HEK293 (cell line): ENCODE data around the gene RBM18.
A peak's percentile ranks its signal among the peaks of the same experiment; 100 is the strongest.

Source experiments
- BCL6B ChIP-seq: fragments of 450-650 bp; formaldehyde crosslinking; IDR thresholded peaks from 2 replicates; pipeline ENCODE4 v1.5.1; 2017; ENCODE audit warnings: missing biosample characterization, missing genetic modification characterization
- EGR2 ChIP-seq: fragments of 450-650 bp; formaldehyde crosslinking; IDR thresholded peaks from 2 replicates; pipeline ENCODE4 v1.5.1; 2016; ENCODE audit warnings: low read depth, missing biosample characterization, missing genetic modification characterization
- GLIS1 ChIP-seq: fragments of 450-650 bp; formaldehyde crosslinking; IDR thresholded peaks from 2 replicates; pipeline ENCODE4 v1.5.1; 2016; ENCODE audit warnings: missing biosample characterization, missing genetic modification characterization
- INSM2 ChIP-seq: fragments of 450-650 bp; formaldehyde crosslinking; IDR thresholded peaks from 2 replicates; pipeline ENCODE4 v1.5.1; 2016; ENCODE audit warnings: missing biosample characterization, missing genetic modification characterization
- KLF7 ChIP-seq: fragments of 450-650 bp; formaldehyde crosslinking; IDR thresholded peaks from 2 replicates; pipeline ENCODE4 v1.5.1; 2016; ENCODE audit warnings: missing biosample characterization, missing genetic modification characterization, borderline replicate concordance
- OSR2 ChIP-seq: fragments of 450-650 bp; formaldehyde crosslinking; IDR thresholded peaks from 2 replicates; pipeline ENCODE4 v1.5.1; 2016; ENCODE audit warnings: missing biosample characterization, missing genetic modification characterization
- PATZ1 ChIP-seq: fragments of 450-650 bp; formaldehyde crosslinking; IDR thresholded peaks from 2 replicates; pipeline ENCODE4 v1.5.1; 2016; ENCODE audit warnings: missing biosample characterization, missing genetic modification characterization
- REPIN1 ChIP-seq: fragments of 450-650 bp; formaldehyde crosslinking; IDR thresholded peaks from 2 replicates; pipeline ENCODE4 v1.5.1; 2017; ENCODE audit warnings: missing biosample characterization, missing genetic modification characterization, low read depth
- SP2 ChIP-seq: fragments of 450-650 bp; formaldehyde crosslinking; IDR thresholded peaks from 2 replicates; pipeline ENCODE4 v1.5.1; 2016; ENCODE audit warnings: missing biosample characterization, missing genetic modification characterization
- TCF7L2 ChIP-seq: IDR thresholded peaks from 2 replicates; pipeline ENCODE4 v1.6.1; 2011; ENCODE audit warnings: low read depth, mild to moderate bottlenecking, inconsistent platforms, low read length, moderate library complexity, borderline replicate concordance
- TRIM28 ChIP-seq: IDR thresholded peaks from 2 replicates; pipeline ENCODE4 v1.6.1; 2011; ENCODE audit warnings: low read length, control low read depth, borderline replicate concordance
- ZBTB8A ChIP-seq: fragments of 450-650 bp; formaldehyde crosslinking; IDR thresholded peaks from 2 replicates; pipeline ENCODE4 v1.5.1; 2016; ENCODE audit warnings: missing biosample characterization, missing genetic modification characterization
- ZFP37 ChIP-seq: fragments of 450-650 bp; formaldehyde crosslinking; IDR thresholded peaks from 2 replicates; pipeline ENCODE4 v1.5.1; 2016; ENCODE audit warnings: missing biosample characterization, missing genetic modification characterization
- ZFP69B ChIP-seq: fragments of 450-650 bp; formaldehyde crosslinking; IDR thresholded peaks from 2 replicates; pipeline ENCODE4 v1.5.1; 2016; ENCODE audit warnings: missing biosample characterization, missing genetic modification characterization
- ZNF114 ChIP-seq: fragments of 450-650 bp; formaldehyde crosslinking; IDR thresholded peaks from 2 replicates; pipeline ENCODE4 v1.5.0; 2017; ENCODE audit warnings: missing biosample characterization, missing genetic modification characterization
- ZNF16 ChIP-seq: fragments of 450-650 bp; formaldehyde crosslinking; IDR thresholded peaks from 2 replicates; pipeline ENCODE4 v1.5.1; 2016; ENCODE audit warnings: low read depth, missing biosample characterization, missing genetic modification characterization
- ZNF169 ChIP-seq: fragments of 450-650 bp; formaldehyde crosslinking; IDR thresholded peaks from 2 replicates; pipeline ENCODE4 v1.5.1; 2016; ENCODE audit warnings: missing biosample characterization, missing genetic modification characterization
- ZNF184 ChIP-seq: fragments of 450-650 bp; IDR thresholded peaks from 2 replicates; pipeline ENCODE4 v1.5.1; 2018; ENCODE audit warnings: missing biosample characterization, mild to moderate bottlenecking, missing genetic modification characterization
- ZNF221 ChIP-seq: fragments of 450-650 bp; formaldehyde crosslinking; IDR thresholded peaks from 2 replicates; pipeline ENCODE4 v1.5.1; 2017; ENCODE audit warnings: missing biosample characterization, missing genetic modification characterization, borderline replicate concordance
- ZNF311 ChIP-seq: fragments of 450-650 bp; formaldehyde crosslinking; IDR thresholded peaks from 2 replicates; pipeline ENCODE4 v1.5.1; 2017; ENCODE audit warnings: missing biosample characterization, missing genetic modification characterization, borderline replicate concordance
- ZNF394 ChIP-seq: fragments of 450-650 bp; formaldehyde crosslinking; IDR thresholded peaks from 2 replicates; pipeline ENCODE4 v1.5.1; 2016; ENCODE audit warnings: missing biosample characterization, missing genetic modification characterization, mild to moderate bottlenecking, moderate library complexity, borderline replicate concordance
- ZNF433 ChIP-seq: fragments of 450-650 bp; formaldehyde crosslinking; IDR thresholded peaks from 2 replicates; pipeline ENCODE4 v1.5.1; 2016; ENCODE audit warnings: missing biosample characterization, missing genetic modification characterization, low read depth
- ZNF571 ChIP-seq: fragments of 450-650 bp; formaldehyde crosslinking; IDR thresholded peaks from 2 replicates; pipeline ENCODE4 v1.5.0; 2017; ENCODE audit warnings: missing biosample characterization, missing genetic modification characterization
- ZNF660 ChIP-seq: fragments of 450-650 bp; IDR thresholded peaks from 2 replicates; pipeline ENCODE4 v1.5.1; 2018; ENCODE audit warnings: missing biosample characterization, mild to moderate bottlenecking, missing genetic modification characterization
- ZNF664 ChIP-seq: fragments of 450-650 bp; formaldehyde crosslinking; IDR thresholded peaks from 2 replicates; pipeline ENCODE4 v1.5.1; 2016; ENCODE audit warnings: missing biosample characterization, missing genetic modification characterization
- ZNF670 ChIP-seq: fragments of 450-650 bp; formaldehyde crosslinking; IDR thresholded peaks from 2 replicates; pipeline ENCODE4 v1.5.1; 2016; ENCODE audit warnings: missing biosample characterization, missing genetic modification characterization, low read depth
- ZNF747 ChIP-seq: fragments of 450-650 bp; formaldehyde crosslinking; IDR thresholded peaks from 2 replicates; pipeline ENCODE4 v1.5.1; 2016; ENCODE audit warnings: missing biosample characterization, missing genetic modification characterization
- ZNF76 ChIP-seq: fragments of 450-650 bp; formaldehyde crosslinking; IDR thresholded peaks from 2 replicates; pipeline ENCODE4; 2016; ENCODE audit warnings: low read depth, missing biosample characterization, missing genetic modification characterization, borderline replicate concordance
- ZNF777 ChIP-seq: fragments of 450-650 bp; formaldehyde crosslinking; IDR thresholded peaks from 2 replicates; pipeline ENCODE4 v1.5.1; 2017; ENCODE audit warnings: missing biosample characterization, missing genetic modification characterization, borderline replicate concordance
- ZNF830 ChIP-seq: fragments of 450-650 bp; IDR thresholded peaks from 2 replicates; pipeline ENCODE4 v1.5.0; 2018; ENCODE audit warnings: missing biosample characterization, missing genetic modification characterization, low read depth, mild to moderate bottlenecking, moderate library complexity
- ZSCAN5A ChIP-seq: fragments of 450-650 bp; formaldehyde crosslinking; IDR thresholded peaks from 2 replicates; pipeline ENCODE4 v1.5.1; 2016; ENCODE audit warnings: missing biosample characterization, missing genetic modification characterization
- TF ChIP-seq, protein P1 (sequence below): fragments of 450-650 bp; formaldehyde crosslinking; IDR thresholded peaks from 2 replicates; pipeline ENCODE4 v1.5.1; 2016; ENCODE audit warnings: missing biosample characterization, missing genetic modification characterization
- TF ChIP-seq, protein P2 (sequence below): fragments of 450-650 bp; formaldehyde crosslinking; IDR thresholded peaks from 2 replicates; pipeline ENCODE4 v1.5.1; 2016; ENCODE audit warnings: missing biosample characterization, missing genetic modification characterization

RBM18 gene

DNA sequence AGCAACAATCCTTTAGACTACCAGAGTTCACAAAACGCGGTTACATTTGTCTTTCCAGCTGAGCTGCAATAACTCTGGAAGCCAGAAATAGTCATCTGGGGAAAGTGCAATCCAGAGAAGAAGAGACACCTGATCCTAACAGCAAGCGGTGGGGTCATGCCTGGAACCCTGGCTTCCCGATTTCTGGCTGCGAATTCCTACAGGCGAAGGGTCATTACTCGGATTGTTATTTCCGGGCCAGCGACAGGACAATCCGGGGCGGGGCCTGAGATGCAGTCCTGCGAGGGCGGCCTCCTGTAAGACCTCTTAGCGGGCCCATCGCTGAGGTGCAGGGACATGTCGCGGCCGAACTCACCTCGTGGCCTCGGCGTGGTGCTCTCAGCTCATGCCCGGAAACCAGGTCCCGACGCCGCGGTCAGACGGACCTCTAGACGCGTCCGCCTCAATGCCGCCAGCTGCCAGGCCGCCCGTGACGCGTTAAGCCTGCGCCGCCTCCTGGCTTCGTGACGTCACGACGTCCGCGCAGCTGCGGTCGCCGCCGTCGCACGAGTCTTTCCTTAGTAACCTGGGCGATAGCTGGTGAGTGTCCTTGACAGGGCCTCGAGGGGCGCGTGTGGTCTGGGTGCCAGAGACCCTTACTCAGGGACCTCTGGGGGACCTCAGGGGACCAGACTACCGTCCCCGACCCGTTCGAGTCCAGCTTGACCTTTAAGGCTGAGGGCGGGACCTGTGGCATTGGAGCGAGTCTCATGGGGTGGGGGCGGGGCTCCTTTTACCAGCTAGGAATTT, at the start of gene RBM18, which contains the start of gene MRRF (continued):
- TF ChIP-seq ZNF76 (tag by site-specific recombination) (0 out of 2 replicates have a peak, but pooled peaks have one; percentile 61), GLIS1 (tag by site-specific recombination) (peak; percentile 52; the same call in 1 of the 2 replicates), INSM2 (tag by site-specific recombination) (peak; percentile 46; the same call in 1 of the 2 replicates), REPIN1 (tag by site-specific recombination) (no peak), ZNF221 (tag by site-specific recombination) (no peak), ZNF664 (tag by site-specific recombination) (no peak), TRIM28 (no peak), ZNF311 (no peak), ZNF433 (tag by site-specific recombination) (no peak), ZNF571 (no peak), EGR2 (tag by site-specific recombination) (no peak), ZNF660 (tag by site-specific recombination) (no peak), PATZ1 (tag by site-specific recombination) (no peak), ZFP69B (tag by site-specific recombination) (no peak), ZNF777 (no peak), OSR2 (tag by site-specific recombination) (no peak), ZNF394 (tag by site-specific recombination) (no peak), ZNF830 (tag by site-specific recombination) (no peak), ZFP37 (tag by site-specific recombination) (peak; percentile 51; the same call in 1 of the 2 replicates), BCL6B (tag by site-specific recombination) (no peak), ZNF670 (tag by site-specific recombination) (no peak), ZNF169 (no peak), ZNF747 (tag by site-specific recombination) (no peak), ZNF184 (tag by site-specific recombination) (no peak), ZBTB8A (tag by site-specific recombination) (peak; percentile 60), TCF7L2 (no peak), KLF7 (tag by site-specific recombination) (no peak), ZNF114 (no peak), ZSCAN5A (tag by site-specific recombination) (peak; percentile 62; the same call in 1 of the 2 replicates), ZNF16 (tag by site-specific recombination) (no peak), SP2 (tag by site-specific recombination) (peak; percentile 80)
- TF ChIP-seq, protein P1, sequence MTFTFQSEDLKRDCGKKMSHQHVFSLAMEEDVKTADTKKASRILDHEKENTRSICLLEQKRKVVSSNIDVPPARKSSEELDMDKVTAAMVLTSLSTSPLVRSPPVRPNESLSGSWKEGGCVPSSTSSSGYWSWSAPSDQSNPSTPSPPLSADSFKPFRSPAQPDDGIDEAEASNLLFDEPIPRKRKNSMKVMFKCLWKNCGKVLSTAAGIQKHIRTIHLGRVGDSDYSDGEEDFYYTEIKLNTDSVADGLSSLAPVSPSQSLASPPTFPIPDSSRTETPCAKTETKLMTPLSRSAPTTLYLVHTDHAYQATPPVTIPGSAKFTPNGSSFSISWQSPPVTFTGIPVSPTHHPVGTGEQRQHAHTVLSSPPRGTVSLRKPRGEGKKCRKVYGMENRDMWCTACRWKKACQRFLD (tag by site-specific recombination), result no peak
- TF ChIP-seq, protein P2, sequence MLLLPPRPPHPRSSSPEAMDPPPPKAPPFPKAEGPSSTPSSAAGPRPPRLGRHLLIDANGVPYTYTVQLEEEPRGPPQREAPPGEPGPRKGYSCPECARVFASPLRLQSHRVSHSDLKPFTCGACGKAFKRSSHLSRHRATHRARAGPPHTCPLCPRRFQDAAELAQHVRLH, result peak; percentile 62; the same call in 1 of the 2 replicates
